Mammary epithelial cell (primary cell): Measurements from ENCODE around the gene NRG2.

Experiments used
- CTCF ChIP-seq, 2 donors: IDR thresholded peaks in 1 of 2; conservative IDR thresholded peaks in 1 of 2; 2 replicates each; pipeline ENCODE4 v1.5.1; 2011 to 2012; ENCODE audit warnings: inconsistent platforms in 2 of 2, low read length in 2 of 2, mild to moderate bottlenecking in 2 of 2, control low read depth in 1 of 2, low read depth in 1 of 2; ENCODE audit not compliant: insufficient read depth in 1 of 2; ENCODE audit errors: extremely low read depth in 1 of 2
- EZH2 ChIP-seq: IDR thresholded peaks from 2 replicates; pipeline ENCODE4 v1.6.1; 2012; ENCODE audit warnings: low read length, inconsistent platforms, borderline replicate concordance

GRCh38 chr5:139855946-139856540 lies 187.1 kb downstream of the NRG2 start:
- TF ChIP-seq CTCF (conservative IDR thresholded peaks at IDR 0.05 in 1 of 2, IDR thresholded peaks at IDR 0.05 in 1 of 2; ENCODE audit: extremely low read depth in 1 of 2, insufficient read depth in 1 of 2, low read depth in 1 of 2, low read length in 2 of 2) (no peak), EZH2 (no peak)
